RWPE1 (cell line): ENCODE measurements around the gene NFATC2.
A peak's percentile ranks its signal among the peaks of the same experiment; 100 is the strongest.

Experiments
- CTCF ChIA-PET: fragments of 350-600 bp; sonication (Branson Sonifier 250); formaldehyde crosslinking; extraction: SDS; loops from one replicate; lab custom pipeline; 2021; lab: Yijun Ruan, JAX
- POLR2A ChIA-PET: fragments of 400-600 bp; formaldehyde crosslinking; extraction: SDS; loops from one replicate; lab custom pipeline; 2020; ENCODE audit warnings: antibody characterized with exemption; ENCODE audit not compliant: low non-redundant PET; lab: Yijun Ruan, JAX
- DNase-seq: peaks from one replicate; pipeline ENCODE4 v3.0.0; 2012; ENCODE audit warnings: low spot score
- H3K27ac ChIP-seq: fragments of 450-650 bp; 2 replicates; pipeline ENCODE4 v1.5.1; 2017
- CTCF ChIP-seq: fragments of 450-650 bp; conservative IDR thresholded peaks from 2 replicates; pipeline ENCODE4 v1.5.1; 2017; ENCODE audit warnings: low read depth, mild to moderate bottlenecking

NFATC2 gene

GRCh38 chr20:51450984-51451383 lies 91.5 kb downstream of the NFATC2 start:
- no peak for DNase-seq
- H3K27ac ChIP-seq = no peak overlapping the region
- ChIA-PET POLR2A (no interaction called here), CTCF (no interaction called here)
- no peak for TF ChIP-seq CTCF

DNA sequence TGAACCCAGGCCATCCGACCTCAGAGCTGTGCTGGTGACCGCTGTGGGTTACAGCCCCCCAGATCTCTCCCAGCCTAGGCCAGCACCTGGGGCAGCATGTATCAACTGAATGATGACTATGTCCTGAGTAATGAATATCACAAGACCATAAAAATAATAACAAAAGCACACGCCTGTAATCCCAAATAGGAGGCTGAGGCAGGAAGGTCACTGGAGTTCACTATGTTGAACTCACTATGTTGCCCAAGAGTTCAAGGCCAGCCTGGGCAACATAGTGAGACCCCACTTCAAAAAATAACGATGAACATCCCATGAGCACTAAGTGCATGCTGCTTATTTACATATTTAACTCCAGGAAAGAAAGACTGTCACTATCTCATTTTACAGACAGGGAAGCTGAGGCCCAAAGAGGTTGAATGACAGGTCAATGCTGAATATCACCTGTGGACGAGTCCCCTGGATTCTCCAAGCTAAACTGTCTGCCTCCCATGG lies 92.3 kb downstream of the NFATC2 start:
- TF ChIP-seq CTCF = no peak
- DNase-seq = peak; percentile 34
- H3K27ac ChIP-seq = no peak overlapping the region
- ChIA-PET POLR2A (no interaction called here), CTCF (interaction anchor here (0.6 kb wide), 1 partner anchor 52 kb away, joined by 3 read pairs; no protein-coding TSS in a partner anchor)

DNA sequence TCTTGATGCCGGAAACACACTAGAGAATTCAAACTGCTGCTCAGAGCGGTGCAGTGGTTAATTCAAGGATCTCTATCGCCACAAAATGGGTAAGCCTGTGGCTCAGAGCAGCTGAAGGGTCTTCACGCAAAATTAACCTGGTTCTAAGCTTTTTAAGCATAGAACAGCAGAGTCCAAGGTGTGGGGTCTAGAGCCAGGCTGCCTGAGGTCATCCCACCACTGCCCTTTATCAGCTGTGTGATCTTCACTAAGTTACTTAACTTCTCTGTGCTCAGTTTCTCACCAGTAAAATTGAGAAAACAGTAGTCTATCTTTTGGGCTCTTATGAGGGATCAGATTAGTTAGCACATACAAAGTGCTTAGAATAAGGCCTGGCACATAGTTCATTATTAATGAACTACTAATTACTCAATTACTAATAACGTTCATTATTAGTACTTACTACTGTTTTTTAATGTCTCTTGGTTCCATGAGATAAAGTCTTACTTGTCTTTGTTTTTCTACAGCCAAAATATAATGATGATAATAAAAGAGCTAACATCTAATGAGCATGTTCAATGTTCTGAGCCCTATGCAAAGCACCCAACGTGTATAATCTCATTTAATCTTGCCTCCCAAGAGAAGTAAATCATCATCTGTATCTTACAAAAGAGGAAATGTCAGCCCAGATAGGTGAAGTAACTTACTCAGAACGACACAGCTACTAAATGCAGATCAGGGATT lies 92.9 kb downstream of the NFATC2 start:
- H3K27ac ChIP-seq = no peak overlapping the region
- DNase-seq = no peak
- TF ChIP-seq CTCF = no peak
- CTCF ChIA-PET = interaction anchor here (0.6 to 1.1 kb wide), 3 partner anchors 10 to 683 kb away, joined by 4 read pairs; no protein-coding TSS in a partner anchor
- POLR2A ChIA-PET = no interaction called here

DNA sequence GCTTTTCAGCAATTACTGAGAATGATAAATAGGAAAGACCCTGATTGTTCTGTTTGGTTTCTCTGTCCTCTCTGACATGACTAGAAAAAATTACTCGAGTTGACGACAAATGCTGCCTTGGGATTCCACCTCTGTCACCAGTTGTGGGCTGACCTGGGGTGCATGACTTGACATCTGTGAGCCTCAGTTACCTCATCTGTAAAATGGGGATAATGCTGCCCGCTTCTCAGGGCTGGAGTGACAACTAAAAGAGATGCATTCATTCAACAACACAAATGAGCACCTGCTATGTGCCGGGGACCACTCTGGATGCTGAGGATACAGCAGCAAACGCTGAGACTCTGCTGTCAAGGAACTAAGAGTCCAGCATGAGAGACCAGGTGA lies 94.8 kb downstream of the NFATC2 start:
- H3K27ac ChIP-seq = peak overlapping the region; percentile 75
- POLR2A ChIA-PET = interaction anchor here (0.6 kb wide), 1 partner anchor 9 kb away, joined by 8 read pairs; no protein-coding TSS in a partner anchor

DNA sequence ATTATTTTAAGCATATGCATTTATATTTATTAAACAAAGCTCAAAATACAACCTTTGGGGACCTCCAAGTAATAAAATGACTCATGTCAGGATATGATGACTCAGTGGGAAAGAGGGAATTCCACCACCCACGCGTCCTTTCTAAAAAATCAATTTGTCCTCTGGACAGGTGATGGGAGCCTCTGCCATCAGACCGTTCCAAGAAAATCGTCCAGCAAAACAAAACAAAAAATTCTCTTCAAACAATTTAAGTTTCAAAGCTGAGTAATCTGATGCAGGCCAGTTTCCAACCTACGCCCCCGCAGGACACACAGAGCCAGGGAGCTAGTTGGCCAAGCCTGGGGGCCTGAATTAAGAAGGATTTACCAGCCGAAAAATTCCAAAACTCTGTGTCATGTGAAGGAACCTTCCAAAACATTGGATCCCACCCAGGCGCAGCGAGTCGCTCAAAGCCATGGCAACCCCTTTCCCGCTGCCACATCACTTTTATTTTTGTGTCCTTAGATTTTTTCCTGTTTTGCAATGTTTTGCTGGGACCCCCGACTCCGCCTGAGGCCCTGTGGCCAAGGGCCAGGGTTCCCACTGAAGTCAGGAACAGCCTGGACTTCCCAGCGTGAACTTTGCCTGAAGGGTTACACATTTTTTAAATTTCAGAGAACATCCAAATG lies 95.3 kb downstream of the NFATC2 start:
- POLR2A ChIA-PET = interaction anchor here (0.6 to 0.8 kb wide), 2 partner anchors 9 to 20 kb away, joined by 3 to 8 read pairs; no protein-coding TSS in a partner anchor
- peak overlapping the region; percentile 75 for H3K27ac ChIP-seq
- DNase-seq = peak; percentile 96
- TF ChIP-seq CTCF = no peak
- CTCF ChIA-PET = interaction anchor here (0.6 to 0.7 kb wide), 3 partner anchors 14 to 140 kb away, joined by 3 read pairs; no protein-coding TSS in a partner anchor

More for the DNA sequence above, 94.8 kb downstream of the NFATC2 start:
- TF ChIP-seq CTCF = no peak
- CTCF ChIA-PET = no interaction called here
- no peak for DNase-seq

DNA sequence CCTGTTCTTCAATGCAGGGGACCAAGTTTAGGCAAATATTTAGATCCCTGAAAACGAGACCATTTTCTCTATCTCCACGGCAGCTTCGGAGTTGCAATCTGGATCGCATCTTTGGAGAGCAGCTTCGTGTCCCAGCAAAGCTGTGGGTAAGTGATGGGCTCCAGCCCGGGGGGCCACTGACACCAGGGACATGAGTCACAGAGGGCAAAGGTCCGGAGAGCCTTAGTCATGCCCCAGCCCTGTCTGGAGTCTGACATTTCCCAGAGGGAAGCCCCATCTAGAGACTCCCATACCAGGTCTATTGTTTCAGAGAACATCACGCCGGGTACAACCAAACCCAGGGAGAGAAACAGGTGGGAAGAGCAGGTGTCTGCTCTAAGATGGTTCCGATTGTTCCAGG lies 95.9 kb downstream of the NFATC2 start:
- DNase-seq = peak; percentile 93
- CTCF ChIA-PET = interaction anchor here (0.6 to 0.7 kb wide), 3 partner anchors 13 to 140 kb away, joined by 3 read pairs; no protein-coding TSS in a partner anchor
- TF ChIP-seq CTCF = no peak
- peak overlapping the region; percentile 75 for H3K27ac ChIP-seq
- POLR2A ChIA-PET = interaction anchor here (0.8 kb wide), 1 partner anchor 20 kb away, joined by 3 read pairs; no protein-coding TSS in a partner anchor
